ENCODE results near the gene TSPEAR. TPM values are rescaled to one million over a fixed set of nuclear protein-coding genes. Genes with fewer than 3 reads are reported as not detected.

The TSPEAR gene
- total and polyA plus RNA-seq, 7 donors = not detected

DNA sequence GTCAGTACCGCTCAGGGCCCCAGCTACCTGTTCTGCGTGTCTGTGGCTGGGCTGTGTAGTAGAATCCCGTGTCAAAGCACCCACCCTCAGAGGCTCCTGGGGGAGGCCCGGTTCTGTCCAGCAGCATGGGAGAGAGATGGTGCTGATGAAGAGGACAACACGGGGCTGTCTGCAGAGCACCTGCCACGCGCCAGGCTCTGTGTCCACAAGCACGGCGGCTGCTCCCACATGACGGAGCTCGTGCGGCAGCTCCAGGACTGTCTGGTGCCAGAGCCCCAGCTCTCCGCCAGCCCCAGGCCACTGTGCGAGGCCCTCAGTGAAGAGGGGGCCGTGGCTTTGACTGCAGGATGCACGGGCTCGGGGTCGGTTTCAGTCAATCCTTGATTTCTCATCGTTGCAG is 42.0 kb upstream of the TSPEAR start:
- 79 to 85% (median 81%) methylated on average over 19 of the region's 19 CpGs for WGBS, 3 donors
- Histone ChIP-seq H3K36me3 (ENCODE audit: insufficient read depth in 1 of 2, low read depth in 1 of 2) (no peaks in the 10 kb centered on the region), H3K27ac (no peak overlapping the region), H3K27me3 (ENCODE audit: insufficient read depth in 3 of 3, low read length in 2 of 3) (peaks cover 0 to 14% (median 13%) of the 10 kb centered on the region in 3 donors), H3K4me1 (no peaks in the 10 kb centered on the region), H3K4me3 (no peak overlapping the region), H3K9me3 (no peaks in the 10 kb centered on the region)
- intact Hi-C loops (cut with DNase I) = loop anchor here in 1 of 2 donors (10.0 kb wide), 1 partner anchor 1919 kb away; no protein-coding TSS in a partner anchor
- no peak for DNase-seq
- ATAC-seq = no peak
- TF ChIP-seq, protein P1, sequence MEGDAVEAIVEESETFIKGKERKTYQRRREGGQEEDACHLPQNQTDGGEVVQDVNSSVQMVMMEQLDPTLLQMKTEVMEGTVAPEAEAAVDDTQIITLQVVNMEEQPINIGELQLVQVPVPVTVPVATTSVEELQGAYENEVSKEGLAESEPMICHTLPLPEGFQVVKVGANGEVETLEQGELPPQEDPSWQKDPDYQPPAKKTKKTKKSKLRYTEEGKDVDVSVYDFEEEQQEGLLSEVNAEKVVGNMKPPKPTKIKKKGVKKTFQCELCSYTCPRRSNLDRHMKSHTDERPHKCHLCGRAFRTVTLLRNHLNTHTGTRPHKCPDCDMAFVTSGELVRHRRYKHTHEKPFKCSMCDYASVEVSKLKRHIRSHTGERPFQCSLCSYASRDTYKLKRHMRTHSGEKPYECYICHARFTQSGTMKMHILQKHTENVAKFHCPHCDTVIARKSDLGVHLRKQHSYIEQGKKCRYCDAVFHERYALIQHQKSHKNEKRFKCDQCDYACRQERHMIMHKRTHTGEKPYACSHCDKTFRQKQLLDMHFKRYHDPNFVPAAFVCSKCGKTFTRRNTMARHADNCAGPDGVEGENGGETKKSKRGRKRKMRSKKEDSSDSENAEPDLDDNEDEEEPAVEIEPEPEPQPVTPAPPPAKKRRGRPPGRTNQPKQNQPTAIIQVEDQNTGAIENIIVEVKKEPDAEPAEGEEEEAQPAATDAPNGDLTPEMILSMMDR (IDR thresholded peaks at IDR 0.05) = no peak

DNA sequence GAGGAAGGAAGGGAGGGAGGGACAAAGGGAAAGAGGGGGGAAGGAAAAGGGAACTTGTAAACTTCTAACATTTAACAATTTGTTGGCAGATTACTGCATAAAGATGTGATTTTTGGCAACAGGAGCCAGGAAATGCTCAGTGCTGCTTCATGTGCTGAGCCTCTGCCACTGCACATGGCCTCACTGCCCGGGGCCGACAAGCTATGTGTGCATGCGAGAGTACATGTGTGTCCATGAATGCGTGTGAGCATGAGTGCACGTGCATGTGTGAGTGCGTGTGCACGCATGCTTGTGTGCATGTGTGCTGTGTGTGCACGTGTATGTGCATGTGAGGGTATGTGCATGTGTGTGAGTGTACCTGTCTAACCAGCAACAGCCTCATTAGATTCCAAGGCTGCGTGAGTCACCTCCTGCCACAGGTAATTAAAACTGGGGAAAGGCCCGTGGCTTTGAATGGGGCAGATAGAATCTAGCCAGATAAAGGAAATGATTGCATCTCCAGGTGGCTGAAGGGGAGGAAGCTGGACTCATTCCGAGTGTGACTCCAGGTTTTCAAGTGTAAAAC is 41.4 kb upstream of the TSPEAR start:
- intact Hi-C loops (cut with DNase I) = loop anchor here in 1 of 2 donors (10.0 kb wide), 1 partner anchor 1918 kb away; no protein-coding TSS in a partner anchor
- H3K27me3 ChIP-seq (ENCODE audit: insufficient read depth in 3 of 3, low read length in 2 of 3) = peaks cover 0 to 14% (median 13%) of the 10 kb centered on the region in 3 donors
- ATAC-seq = no peak
- TF ChIP-seq, protein P1 (IDR thresholded peaks at IDR 0.05) = no peak
- no peak overlapping the region for H3K27ac ChIP-seq
- H3K36me3 ChIP-seq (ENCODE audit: insufficient read depth in 1 of 2, low read depth in 1 of 2) = no peaks in the 10 kb centered on the region
- no peak overlapping the region for H3K4me3 ChIP-seq
- no peaks in the 10 kb centered on the region for H3K4me1 ChIP-seq
- no peak for DNase-seq
- 67 to 68% (median 68%) methylated on average over 11 of the region's 11 CpGs for WGBS, 3 donors
- H3K9me3 ChIP-seq = no peaks in the 10 kb centered on the region

DNA sequence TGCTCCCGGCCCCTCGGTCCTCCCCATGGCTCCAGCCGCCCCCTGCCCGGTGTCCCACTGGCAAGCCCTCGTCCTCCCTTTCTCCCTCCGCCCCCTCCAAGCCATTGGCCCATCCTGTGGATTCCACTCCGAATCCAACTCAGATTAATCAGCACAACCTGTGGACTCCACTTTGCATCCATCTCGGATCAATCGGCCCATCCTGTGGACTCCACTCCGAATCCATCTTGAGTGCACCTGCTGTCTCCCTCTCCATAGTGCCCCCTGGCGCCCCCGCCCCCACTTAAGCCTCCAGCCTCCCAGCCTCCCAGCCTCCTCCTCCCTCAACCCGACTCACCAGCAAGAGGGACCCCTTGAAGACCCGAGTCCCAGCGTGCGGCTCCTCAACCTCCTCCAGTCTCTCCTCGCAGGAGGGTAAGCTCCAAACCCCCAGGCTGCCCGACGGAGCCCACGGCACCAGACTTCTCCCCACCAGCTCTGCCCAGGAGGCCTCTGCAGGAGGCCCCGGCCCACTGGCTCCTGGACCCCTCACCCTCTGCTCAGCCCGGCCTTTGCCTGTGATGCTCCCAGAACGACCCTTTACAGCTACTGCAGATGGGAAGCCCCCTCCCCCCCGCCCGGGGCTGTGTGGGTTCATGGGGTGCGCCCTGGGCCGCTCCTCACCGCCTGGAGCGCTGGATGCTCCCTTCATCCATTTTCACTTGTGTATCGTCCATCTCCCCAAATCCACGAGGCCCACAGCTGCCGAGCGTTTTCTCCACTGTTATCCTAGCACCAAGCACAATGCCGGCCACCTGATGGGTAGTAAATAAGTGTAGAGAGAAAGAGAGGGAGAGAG is 40.6 kb upstream of the TSPEAR start:
- no peak for ATAC-seq
- no peak for DNase-seq
- intact Hi-C loops (cut with DNase I) = loop anchor here in 1 of 2 donors (10.0 kb wide), 1 partner anchor 1917 kb away; no protein-coding TSS in a partner anchor

DNA sequence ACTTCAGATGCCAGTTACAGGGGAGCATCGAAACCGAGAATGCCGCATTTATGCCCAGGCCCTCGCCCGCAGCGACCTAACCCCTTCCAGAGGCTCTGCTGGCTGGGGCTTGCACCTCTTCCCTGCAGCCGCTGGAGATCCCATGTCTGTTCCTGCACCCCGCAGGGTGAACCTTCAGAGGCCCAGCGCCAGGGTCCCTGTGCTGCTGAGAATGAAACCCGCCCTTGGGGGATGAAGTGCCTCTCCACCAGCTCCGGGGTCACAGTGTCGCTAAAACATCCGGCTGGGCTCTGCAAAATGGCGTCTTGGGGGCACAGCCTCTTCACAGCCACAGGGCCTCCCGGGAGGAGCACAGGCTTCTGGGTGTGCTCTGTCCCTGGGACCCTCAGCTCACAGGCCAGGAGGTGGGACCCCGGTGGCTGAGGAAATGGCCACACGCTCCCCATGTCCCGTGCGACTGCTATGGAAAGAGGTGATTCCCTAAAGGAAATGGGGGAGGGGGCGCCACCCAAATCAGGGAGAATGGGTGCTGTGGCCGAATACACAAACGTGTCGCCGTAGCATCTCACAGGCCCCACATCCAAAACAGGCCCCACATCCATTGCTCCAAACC is 39.9 kb upstream of the TSPEAR start:
- Histone ChIP-seq H3K4me3 (no peak overlapping the region), H3K27ac (no peak overlapping the region), H3K4me1 (no peaks in the 10 kb centered on the region), H3K9me3 (no peaks in the 10 kb centered on the region), H3K36me3 (ENCODE audit: insufficient read depth in 1 of 2, low read depth in 1 of 2) (no peaks in the 10 kb centered on the region), H3K27me3 (ENCODE audit: insufficient read depth in 3 of 3, low read length in 2 of 3) (peaks cover 0 to 14% (median 13%) of the 10 kb centered on the region in 3 donors)
- 68 to 82% (median 75%) methylated on average over 23 to 24 of the region's 24 CpGs for WGBS, 3 donors
- peak in 1 of 2 donors; percentile 26 for DNase-seq
- TF ChIP-seq, protein P1 (IDR thresholded peaks at IDR 0.05) = no peak
- no peak for ATAC-seq
- intact Hi-C loops (cut with DNase I) = loop anchor here in 1 of 2 donors (10.0 kb wide), 1 partner anchor 1916 kb away; no protein-coding TSS in a partner anchor

More for the DNA sequence above, 40.6 kb upstream of the TSPEAR start:
- no peak overlapping the region for H3K27ac ChIP-seq
- no peak overlapping the region for H3K4me3 ChIP-seq
- peaks cover 0 to 14% (median 13%) of the 10 kb centered on the region in 3 donors for H3K27me3 ChIP-seq (ENCODE audit: insufficient read depth in 3 of 3, low read length in 2 of 3)
- no peaks in the 10 kb centered on the region for H3K36me3 ChIP-seq (ENCODE audit: insufficient read depth in 1 of 2, low read depth in 1 of 2)
- WGBS, 3 donors = 77 to 82% (median 77%) methylated on average over 34 of the region's 34 CpGs
- TF ChIP-seq, protein P1 (IDR thresholded peaks at IDR 0.05) = no peak
- H3K4me1 ChIP-seq = no peaks in the 10 kb centered on the region
- no peaks in the 10 kb centered on the region for H3K9me3 ChIP-seq

Data from psoas muscle (tissue), 8 donors.